ENCODE results near the gene SLCO6A1. TPM values are rescaled to one million over a fixed set of nuclear protein-coding genes. Genes with fewer than 3 reads are reported as not detected.

SLCO6A1 gene
- not detected in 2 replicates for total RNA-seq

GRCh38 chr5:102498271-102499034 lies at the start of gene SLCO6A1:
Gene SLCO6A1 (minus strand): TSS chr5:102499001. CDS start chr5:102498844, 157 bp downstream.

Other genes starting within 250 kb of the SLCO6A1 start
- not detected in 2 replicates for gene SLCO4C1, start 202.7 kb downstream of the SLCO6A1 start, total RNA-seq